Cardiac muscle cell (in vitro differentiated cells and primary cell): Measurements from ENCODE around the gene COMMD9. TPM values are rescaled to one million over a fixed set of nuclear protein-coding genes. Genes with fewer than 3 reads are reported as not detected.

Experiments used
- DNase-seq, 2 donors: peaks; one replicate each; pipeline versions ENCODE4 v3.0.0 to v3.0.0-alpha.2; 2010 to 2017; ENCODE audit warnings: low read depth in 1 of 2, low spot score in 1 of 2
- H3K27ac ChIP-seq: fragments of 200-600 bp; sonication (generic); 2 replicates; pipeline ENCODE4 v1.5.1; 2016
- H3K27me3 ChIP-seq: fragments of 200-600 bp; sonication (generic); 2 replicates; pipeline ENCODE4 v1.6.0; 2016; ENCODE audit warnings: control low read depth
- H3K36me3 ChIP-seq: fragments of 200-600 bp; sonication (generic); 2 replicates; pipeline ENCODE4 v1.5.1; 2016; ENCODE audit warnings: control low read depth
- H3K4me1 ChIP-seq: fragments of 200-600 bp; sonication (generic); 2 replicates; pipeline ENCODE4 v1.8.1; 2017; ENCODE audit warnings: low read depth, mild to moderate bottlenecking, mixed run types
- H3K4me3 ChIP-seq: fragments of 200-600 bp; sonication (generic); 2 replicates; pipeline ENCODE4 v1.5.1; 2016; ENCODE audit warnings: mild to moderate bottlenecking
- H3K9me3 ChIP-seq: fragments of 200-600 bp; sonication (generic); 2 replicates; pipeline ENCODE4 v1.5.1; 2017; ENCODE audit warnings: low read depth, mild to moderate bottlenecking, control low read depth
- CTCF ChIP-seq: IDR thresholded peaks from 2 replicates; pipeline ENCODE4 v1.5.1; 2012; ENCODE audit warnings: low read depth, mild to moderate bottlenecking, low read length
- polyA plus RNA-seq: library from polyadenylated mRNA; unstranded; fragments of >200 nt; fragmentation: Nextera tagmentation; extraction: Ambion mirVana; gene quantifications from 2 replicates; pipeline ENCODE4 v1.2.1, GENCODE V29; 2016
- total RNA-seq: library from RNA; depleted of rRNA; stranded (reverse); fragments of >200 nt; gene quantifications from 2 replicates; pipeline ENCODE4 v1.2.3, GENCODE V29; 2016

Gene COMMD9
- total and polyA plus RNA-seq, 2 experiments from 2014 or later: 34.2 to 84.9 TPM

DNA sequence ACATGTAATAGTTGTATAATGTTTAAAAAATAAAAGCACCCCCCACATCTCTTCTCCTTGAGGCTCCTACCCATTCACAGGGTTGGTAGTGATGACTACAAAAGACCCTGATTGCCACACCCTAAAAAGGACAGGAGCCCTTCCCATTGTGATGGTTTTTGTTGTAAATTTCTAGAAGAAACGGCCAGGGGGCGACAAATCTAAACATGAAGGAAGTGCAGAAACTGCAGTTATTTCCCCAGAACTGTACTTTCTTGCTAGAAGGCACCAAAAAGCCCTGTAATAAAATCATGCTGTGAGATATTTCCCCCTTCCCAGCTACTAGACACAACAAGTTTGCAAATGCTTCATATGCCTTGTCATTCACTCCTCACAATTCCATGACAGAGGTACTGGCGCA is 17.7 kb upstream of the COMMD9 start:
- Histone ChIP-seq H3K9me3 (no peaks in the 10 kb centered on the region), H3K27me3 (peaks cover 24% of the 10 kb centered on the region), H3K36me3 (no peaks in the 10 kb centered on the region), H3K4me1 (no peaks in the 10 kb centered on the region), H3K4me3 (no peak overlapping the region), H3K27ac (no peak overlapping the region)
- TF ChIP-seq CTCF: peak; percentile 65
- DNase-seq: peak; percentile 23 to 74

GRCh38 chr11:36305047-36305446 is 15.8 kb upstream of the COMMD9 start:
- H3K27ac ChIP-seq: no peak overlapping the region
- DNase-seq: no peak
- TF ChIP-seq CTCF: no peak
- H3K4me3 ChIP-seq: no peak overlapping the region
- no peaks in the 10 kb centered on the region for H3K9me3 ChIP-seq
- H3K4me1 ChIP-seq: no peaks in the 10 kb centered on the region
- no peaks in the 10 kb centered on the region for H3K36me3 ChIP-seq
- H3K27me3 ChIP-seq: peaks cover 24% of the 10 kb centered on the region

DNA sequence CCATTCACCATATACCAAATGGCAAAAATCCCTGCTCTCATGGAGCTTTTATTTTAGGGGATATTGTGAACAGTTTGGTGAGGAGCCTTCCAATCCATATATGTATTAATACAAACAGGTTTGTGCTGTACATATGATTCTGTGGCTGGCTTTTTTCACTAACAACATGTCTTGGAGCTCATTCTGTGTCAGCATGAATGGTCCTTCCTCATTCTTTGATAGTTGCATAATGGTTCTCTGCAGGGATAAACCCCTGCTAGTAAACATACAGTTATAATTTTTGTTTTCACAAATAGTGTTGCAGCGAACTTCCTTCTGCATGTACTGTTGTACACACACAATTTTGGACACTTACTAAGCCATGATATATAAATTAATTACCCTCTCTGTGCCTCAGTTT is 15.1 kb upstream of the COMMD9 start:
- H3K9me3 ChIP-seq: no peaks in the 10 kb centered on the region
- DNase-seq: no peak
- H3K27ac ChIP-seq: no peak overlapping the region
- no peak for TF ChIP-seq CTCF
- no peaks in the 10 kb centered on the region for H3K36me3 ChIP-seq
- no peak overlapping the region for H3K4me3 ChIP-seq
- H3K27me3 ChIP-seq: peaks cover 24% of the 10 kb centered on the region
- H3K4me1 ChIP-seq: no peaks in the 10 kb centered on the region

- DNase-seq: peak in 1 of 2 donors; percentile 85
- Histone ChIP-seq H3K36me3 (no peaks in the 10 kb centered on the region), H3K27ac (no peak overlapping the region)
Measured at GRCh38 chr11:36300650-36301049, 11.4 kb upstream of the COMMD9 start.

GRCh38 chr11:36296884-36297543 is 7.8 kb upstream of the COMMD9 start:
- no peak overlapping the region for H3K27ac ChIP-seq
- H3K4me3 ChIP-seq: no peak overlapping the region
- no peaks in the 10 kb centered on the region for H3K36me3 ChIP-seq
- no peaks in the 10 kb centered on the region for H3K4me1 ChIP-seq
- H3K9me3 ChIP-seq: no peaks in the 10 kb centered on the region
- peak in 1 of 2 donors; percentile 98 for DNase-seq
- no peak for TF ChIP-seq CTCF
- H3K27me3 ChIP-seq: no peaks in the 10 kb centered on the region

More at GRCh38 chr11:36300650-36301049, 11.4 kb upstream of the COMMD9 start:
- no peak overlapping the region for H3K4me3 ChIP-seq
- H3K9me3 ChIP-seq: no peaks in the 10 kb centered on the region
- TF ChIP-seq CTCF: no peak
- no peaks in the 10 kb centered on the region for H3K4me1 ChIP-seq
- H3K27me3 ChIP-seq: peaks cover 9% of the 10 kb centered on the region

GRCh38 chr11:36295926-36296325 is 6.7 kb upstream of the COMMD9 start, which contains the start of gene PRR5L:
PRR5L (plus strand) TSS chr11:36296288; CDS start chr11:36401122, 104,834 bp downstream.
- Histone ChIP-seq H3K4me3 (no peak within 1 kb of the TSS), H3K36me3 (no peaks in the 10 kb centered on the region), H3K27ac (no peak within 1 kb of the TSS), H3K27me3 (peaks cover 6% of the 10 kb centered on the region), H3K9me3 (no peaks in the 10 kb centered on the region), H3K4me1 (no peaks in the 10 kb centered on the region)
- DNase-seq: no peak
- no peak for TF ChIP-seq CTCF
